HG03457 (cell line): Measurements from ENCODE around the gene PEF1.
"Not testable (repeated sequence)": the region's sequence is repeated elsewhere in the genome, so short reads cannot be mapped to it uniquely, and the experiment has no call there.

Experiments used
- ATAC-seq: cut with Tn5 transposase; IDR thresholded peaks from one replicate; pipeline ENCODE4 v1.9.1; 2021; ENCODE audit warnings: moderate number of reproducible peaks; ENCODE audit not compliant: unreplicated experiment

PEF1 gene

DNA sequence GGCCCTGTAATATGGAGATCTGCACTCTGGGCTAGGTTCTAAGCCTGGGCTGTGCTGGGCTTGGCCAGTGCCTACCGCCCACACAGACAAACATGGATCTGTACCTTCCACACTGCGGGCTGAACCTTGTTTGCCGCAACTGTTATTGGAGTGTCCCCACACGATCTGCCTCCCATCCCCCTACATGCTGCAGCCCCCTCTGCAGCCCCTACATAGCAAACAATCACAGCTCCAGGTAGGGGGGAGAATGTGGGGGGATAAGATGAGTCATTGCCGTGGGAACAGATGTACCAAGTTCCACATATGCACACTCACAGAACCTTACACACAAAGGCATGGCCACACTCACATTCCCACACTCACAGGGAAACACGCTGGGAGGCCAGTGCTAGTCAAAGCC, 29.3 kb downstream of the PEF1 start:
- ATAC-seq, result no peak

DNA sequence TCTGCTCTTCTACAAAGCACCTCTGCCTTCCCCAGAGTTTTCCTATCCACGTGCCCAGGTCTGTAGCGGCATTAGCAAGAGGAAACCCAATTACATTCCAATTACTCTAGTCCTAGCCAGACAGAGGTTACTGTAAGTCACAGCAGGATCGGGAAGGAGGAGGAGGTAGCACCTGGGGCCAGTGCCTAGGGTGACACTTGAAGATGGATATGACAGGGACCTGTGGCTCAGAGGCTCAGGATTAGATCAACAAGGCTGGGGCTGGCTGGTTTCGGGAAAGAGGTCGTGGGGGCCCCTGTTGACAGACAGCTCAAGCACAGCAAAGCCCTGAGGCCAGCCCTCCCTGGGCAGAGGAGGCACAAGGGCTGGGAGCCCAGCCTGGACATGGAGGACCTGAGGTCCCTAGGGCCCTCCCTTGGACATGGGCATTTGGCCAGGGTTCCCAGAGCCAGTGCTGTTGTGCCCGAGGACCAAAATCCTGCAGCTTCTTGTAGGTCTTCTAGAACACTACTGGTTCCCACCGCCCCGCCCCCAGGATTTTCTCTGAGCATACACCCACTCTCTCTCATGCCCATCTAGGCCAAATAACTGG, 30.2 kb downstream of the PEF1 start:
- no peak for ATAC-seq

DNA sequence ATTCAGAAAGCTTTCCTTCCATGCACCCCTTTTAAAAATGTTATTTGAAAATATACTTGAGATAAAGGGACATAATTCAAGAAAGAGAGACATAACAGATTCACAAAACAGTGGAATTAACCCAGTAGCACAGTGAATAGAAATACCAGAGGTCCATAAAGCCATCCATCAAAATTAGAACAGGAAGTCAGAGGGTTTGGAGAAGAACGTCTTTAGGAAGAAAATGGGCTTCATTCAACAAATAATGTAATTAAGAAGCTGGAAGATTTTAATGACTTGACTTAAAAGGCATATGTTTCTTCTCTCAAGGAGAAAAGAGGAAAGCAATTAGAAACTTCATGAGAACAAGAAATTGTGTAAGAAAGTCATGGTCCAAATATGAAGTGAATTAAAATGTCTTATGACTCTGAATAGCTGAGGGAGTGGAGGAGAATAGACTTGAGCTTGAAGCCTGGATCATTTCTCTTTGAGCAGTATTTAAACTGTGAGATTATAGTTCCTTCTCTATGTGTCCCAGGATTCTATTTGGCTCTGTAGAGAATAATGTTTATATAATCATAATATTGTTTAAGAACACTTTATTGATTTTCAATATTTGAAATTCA, 35.1 kb downstream of the PEF1 start:
- no peak for ATAC-seq

DNA sequence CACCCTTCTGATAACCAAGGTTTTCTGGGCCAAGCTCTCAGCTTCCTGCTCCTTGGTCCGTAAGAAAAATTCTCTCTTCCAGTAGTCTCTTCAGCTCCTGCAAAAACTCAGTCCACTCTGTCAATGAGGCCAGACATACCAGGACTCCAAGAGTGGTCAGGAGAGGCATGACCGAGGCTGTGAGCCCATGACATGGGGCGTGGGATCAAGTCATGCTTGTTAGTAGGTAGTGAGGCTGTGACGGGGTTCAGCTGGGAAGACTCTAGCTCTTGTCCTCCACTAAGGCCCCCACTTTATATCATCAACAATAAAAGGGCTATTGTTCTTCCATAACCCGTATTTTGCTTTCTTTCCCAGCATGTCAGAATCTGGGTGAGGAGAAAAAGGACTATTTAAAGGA, 37.3 kb downstream of the PEF1 start:
- no peak for ATAC-seq

DNA sequence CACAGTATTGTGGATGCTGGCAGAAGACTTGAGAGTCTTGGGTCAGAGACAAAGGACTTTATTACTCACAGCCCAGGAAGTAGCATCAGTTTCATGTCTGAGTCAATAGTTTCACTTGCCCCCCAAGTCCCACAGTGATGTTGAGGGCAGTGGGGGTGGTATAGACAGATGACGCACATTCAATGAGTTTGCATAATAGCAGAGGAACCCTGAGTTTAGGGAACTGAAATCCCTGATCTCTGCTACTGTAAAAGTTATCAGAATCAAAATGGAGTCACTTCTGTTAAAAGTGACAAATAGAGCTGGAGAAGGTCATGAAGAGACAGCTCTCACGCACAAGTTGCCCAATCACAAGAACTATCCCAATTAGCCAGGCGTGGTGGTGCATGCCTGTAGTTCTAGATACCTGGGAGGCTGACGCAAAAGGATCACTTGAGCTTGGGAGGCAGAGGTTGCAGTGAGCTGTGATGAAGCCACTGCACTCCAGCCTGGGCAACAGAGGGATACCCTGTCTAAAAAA, 38.7 kb downstream of the PEF1 start:
- ATAC-seq, result no peak

GRCh38 chr1:31602081-31602480, 42.6 kb downstream of the PEF1 start:
- no peak for ATAC-seq

- ATAC-seq, result no peak
These were observed 44.0 kb downstream of the PEF1 start for GRCh38 chr1:31600641-31601040.

- ATAC-seq, result no peak
These were observed 45.7 kb downstream of the PEF1 start for GRCh38 chr1:31598980-31599379.

DNA sequence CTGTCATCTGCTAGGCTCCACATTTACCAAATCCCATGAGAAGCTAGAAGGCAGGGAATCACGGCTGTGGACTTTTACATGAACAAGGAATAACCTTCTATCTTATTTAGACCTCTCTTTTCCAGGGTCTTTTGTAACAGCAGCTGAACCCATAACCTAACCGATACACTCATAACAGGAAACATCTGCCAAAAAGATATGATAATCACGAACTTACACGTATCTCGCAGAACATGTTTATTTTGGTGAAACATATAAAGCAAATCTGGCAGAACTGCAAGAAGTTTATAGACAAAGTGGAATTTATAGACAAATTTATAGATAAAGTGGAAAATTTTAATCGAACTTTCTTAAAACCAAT, 48.0 kb downstream of the PEF1 start:
- no peak for ATAC-seq

- ATAC-seq, result no peak
These were observed 48.6 kb downstream of the PEF1 start for GRCh38 chr1:31595836-31596736.

DNA sequence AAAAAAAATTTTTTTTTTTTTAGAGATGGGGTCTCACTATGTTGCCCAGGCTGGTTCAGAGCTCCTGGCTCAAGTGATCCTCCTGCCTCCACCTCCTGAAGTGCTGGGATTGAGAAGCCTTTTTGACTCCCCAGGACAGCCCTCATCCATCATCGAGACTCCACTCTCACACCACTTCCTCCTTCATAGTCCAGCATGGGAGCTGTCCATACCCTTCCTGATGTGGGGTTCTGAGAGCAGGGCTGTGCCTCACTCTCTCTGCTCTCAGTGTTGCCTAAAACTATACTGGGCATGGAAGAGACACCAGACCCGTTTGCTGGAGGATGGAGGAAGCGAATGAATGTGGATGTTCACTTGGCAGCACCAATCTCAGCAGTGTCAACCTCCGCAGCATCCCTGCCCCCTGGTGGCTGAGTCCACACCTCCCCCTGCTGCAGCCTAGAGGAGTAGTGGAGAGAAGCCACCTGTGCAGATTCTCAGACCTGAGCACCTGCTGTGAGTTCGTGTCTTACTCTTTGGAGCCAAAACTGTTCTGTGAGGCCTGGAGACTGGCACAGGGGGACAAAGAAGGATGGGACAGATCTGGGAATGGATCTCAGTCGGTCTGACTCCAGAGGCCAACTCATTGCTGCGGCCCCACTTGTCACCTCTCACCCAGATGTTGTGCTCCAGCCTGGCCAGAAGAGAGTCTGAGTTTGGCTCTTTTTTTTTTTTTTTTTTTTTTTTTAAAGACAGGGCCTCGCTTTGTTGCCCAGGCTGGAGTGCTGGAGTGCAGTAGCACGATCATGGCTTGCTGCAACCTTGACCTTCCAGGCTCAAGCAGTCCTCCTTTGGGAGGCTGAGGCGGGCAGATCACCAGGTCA, 50.7 kb downstream of the PEF1 start:
- no peak for ATAC-seq

DNA sequence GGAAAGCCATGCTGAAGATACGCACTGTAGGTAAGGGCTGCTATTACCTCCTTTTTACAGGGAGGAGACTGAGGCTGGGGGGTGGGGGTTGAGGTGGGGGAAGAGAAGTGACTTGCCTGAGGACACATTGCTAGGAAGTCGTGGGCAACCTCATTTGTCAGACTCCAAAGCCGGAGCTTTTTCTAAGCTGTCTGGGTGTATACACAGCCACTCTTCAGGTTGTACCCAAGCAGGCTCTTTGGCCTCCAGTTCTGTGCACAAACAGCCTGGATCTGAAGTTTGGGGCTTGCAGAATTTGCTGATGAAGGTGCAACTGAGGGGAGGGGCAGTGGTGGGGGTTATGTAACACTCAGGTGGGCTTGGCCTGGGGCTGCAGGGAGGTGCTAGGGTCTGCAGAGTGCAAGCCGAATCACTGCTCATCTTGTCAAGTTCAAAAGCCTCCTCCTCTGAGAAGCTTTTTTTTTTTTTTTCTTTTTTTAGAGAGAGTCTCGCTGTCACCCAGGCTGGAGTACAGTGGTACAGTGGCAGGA, 51.5 kb downstream of the PEF1 start:
- no peak for ATAC-seq

GRCh38 chr1:31592132-31592531, 52.5 kb downstream of the PEF1 start:
- ATAC-seq, result no peak

- no peak for ATAC-seq
These were observed 53.1 kb downstream of the PEF1 start for GRCh38 chr1:31591425-31592093.

DNA sequence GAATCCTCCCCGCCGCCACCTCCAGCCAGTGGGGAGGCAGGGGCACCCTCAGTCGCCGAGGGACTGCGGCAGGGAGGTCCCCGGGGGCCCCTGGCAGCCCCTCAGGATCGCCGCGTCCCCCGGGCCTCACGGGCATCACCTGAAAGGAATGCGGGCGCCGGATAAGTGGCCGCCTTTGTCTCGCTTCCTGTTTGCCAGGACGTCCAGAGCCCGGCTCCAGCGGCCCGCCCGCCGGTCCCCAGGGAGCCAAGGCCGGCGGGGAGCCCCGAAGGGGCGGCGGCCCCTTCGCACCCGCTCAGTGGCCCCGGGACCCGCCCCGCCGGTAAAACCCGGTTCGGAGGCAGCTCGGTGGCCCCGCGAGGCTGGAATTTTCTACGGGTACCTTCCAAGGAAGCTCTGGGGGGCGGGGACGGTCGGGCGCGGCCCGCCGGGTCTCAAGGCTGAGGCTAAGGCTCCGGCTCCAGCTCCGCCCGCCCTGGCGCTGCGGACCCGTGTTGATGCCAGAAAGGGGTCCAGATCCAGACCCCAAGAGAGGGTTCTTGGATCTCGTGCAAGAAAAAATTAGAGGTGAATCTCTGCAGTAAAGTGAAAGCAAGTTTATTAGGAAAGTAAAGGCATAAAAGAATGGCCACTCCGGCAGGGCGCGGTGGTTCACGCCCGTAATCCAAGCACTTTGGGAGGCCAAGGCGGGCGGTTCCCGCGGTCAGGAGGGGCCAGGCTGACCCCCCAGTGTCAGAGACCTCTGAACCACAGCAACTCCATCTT, 55.7 kb downstream of the PEF1 start:
- ATAC-seq, result no peak

- ATAC-seq, result no peak
These were observed 56.8 kb downstream of the PEF1 start for GRCh38 chr1:31587720-31588423.

- not testable (repeated sequence) for ATAC-seq
These were observed 57.4 kb downstream of the PEF1 start for GRCh38 chr1:31587328-31587699.

DNA sequence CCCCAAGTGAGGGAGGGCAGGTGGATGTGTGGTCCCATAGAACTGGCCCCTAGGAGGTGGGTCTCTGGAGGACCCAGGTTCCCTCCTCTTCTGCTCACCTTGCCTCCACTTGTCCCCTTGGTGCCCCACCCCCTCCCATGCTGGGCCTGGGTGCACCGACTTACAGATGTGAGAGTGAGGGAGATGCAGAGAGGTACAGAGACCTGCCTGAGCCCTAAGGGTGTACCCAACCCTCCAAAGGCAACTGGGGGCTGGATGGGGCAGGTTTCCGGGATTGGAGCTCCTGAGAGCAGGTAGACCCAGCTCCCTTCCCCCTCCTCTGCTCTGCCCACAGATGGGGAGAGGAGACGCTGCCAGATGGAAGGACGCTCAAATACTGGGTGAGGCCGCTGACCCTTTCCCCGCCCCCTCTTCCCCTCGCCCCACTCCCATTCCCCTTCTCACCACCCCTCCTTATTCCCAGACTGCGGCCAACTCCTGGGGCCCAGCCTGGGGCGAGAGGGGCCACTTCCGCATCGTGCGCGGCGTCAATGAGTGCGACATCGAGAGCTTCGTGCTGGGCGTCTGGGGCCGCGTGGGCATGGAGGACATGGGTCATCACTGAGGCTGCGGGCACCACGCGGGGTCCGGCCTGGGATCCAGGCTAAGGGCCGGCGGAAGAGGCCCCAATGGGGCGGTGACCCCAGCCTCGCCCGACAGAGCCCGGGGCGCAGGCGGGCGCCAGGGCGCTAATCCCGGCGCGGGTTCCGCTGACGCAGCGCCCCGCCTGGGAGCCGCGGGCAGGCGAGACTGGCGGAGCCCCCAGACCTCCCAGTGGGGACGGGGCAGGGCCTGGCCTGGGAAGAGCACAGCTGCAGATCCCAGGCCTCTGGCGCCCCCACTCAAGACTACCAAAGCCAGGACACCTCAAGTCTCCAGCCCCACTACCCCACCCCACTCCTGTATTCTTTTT, 58.0 kb downstream of the PEF1 start:
- no peak for ATAC-seq
